Motor neuron (in vitro differentiated cells): ENCODE data around the gene EEFSEC. TPM values are rescaled to one million over a fixed set of nuclear protein-coding genes. Genes with fewer than 3 reads are reported as not detected.
A peak's percentile ranks its signal among the peaks of the same experiment; 100 is the strongest.

Experiments used
- ATAC-seq, 8 experiments: fragments of 200-7000 bp; cut with Tn5 transposase; replicated peaks in 6 of 8; 2 replicates each; pipeline ENCODE4 v1.8.0; 2021; ENCODE audit warnings: mild to moderate bottlenecking in 8 of 8, moderate library complexity in 8 of 8
- H3K27ac ChIP-seq, 2 donors: fragments of 250-450 bp; sonication (Bioruptor Pico); 2 replicates each; pipeline ENCODE4 v1.9.0; 2021; ENCODE audit warnings: antibody characterized with exemption in 2 of 2, mild to moderate bottlenecking in 2 of 2, moderate library complexity in 1 of 2
- H3K4me1 ChIP-seq, 2 donors: fragments of 250-450 bp; sonication (Bioruptor Pico); replicated peaks in 1 of 2; 2 replicates each; pipeline ENCODE4 v1.6.1; 2021; ENCODE audit warnings: antibody characterized with exemption in 2 of 2, mild to moderate bottlenecking in 2 of 2, moderate library complexity in 1 of 2
- H3K4me3 ChIP-seq, 5 donors: fragments of 250-450 bp; sonication (Bioruptor Pico); 2 replicates each; pipeline ENCODE4 v1.9.0; 2021; ENCODE audit warnings: antibody characterized with exemption in 5 of 5, mild to moderate bottlenecking in 5 of 5, moderate library complexity in 4 of 5
- WGBS, 10 experiments: fragments of 450-650 bp; shearing (Covaris generic); methylation state at CpG; one replicate each; pipeline ENCODE4 v1.0.0; 2022; 5-methylcytosine and 5-hydroxymethylcytosine counted together
- in situ Hi-C, 9 experiments: fragments of 400-800 bp; cut with MboI; loops; one replicate each; pipeline ENCODE4 v1.15.0; 2021; ENCODE audit warnings: low sequenced_read_pairs in 9 of 9, low pct_unique_long_range_greater_than_20kb in 2 of 9; ENCODE audit not compliant: unreplicated experiment in 9 of 9
- total RNA-seq, 8 experiments: library from RNA; unstranded; fragments of 300-600 nt; gene quantifications; 2 replicates each; pipeline versions ENCODE4 v1.2.3 to v1.2.4, GENCODE V29; 2022

Gene EEFSEC
- total RNA-seq, 8 experiments from 2014 or later: 5.8 to 20.7 (median 9.5) TPM

DNA sequence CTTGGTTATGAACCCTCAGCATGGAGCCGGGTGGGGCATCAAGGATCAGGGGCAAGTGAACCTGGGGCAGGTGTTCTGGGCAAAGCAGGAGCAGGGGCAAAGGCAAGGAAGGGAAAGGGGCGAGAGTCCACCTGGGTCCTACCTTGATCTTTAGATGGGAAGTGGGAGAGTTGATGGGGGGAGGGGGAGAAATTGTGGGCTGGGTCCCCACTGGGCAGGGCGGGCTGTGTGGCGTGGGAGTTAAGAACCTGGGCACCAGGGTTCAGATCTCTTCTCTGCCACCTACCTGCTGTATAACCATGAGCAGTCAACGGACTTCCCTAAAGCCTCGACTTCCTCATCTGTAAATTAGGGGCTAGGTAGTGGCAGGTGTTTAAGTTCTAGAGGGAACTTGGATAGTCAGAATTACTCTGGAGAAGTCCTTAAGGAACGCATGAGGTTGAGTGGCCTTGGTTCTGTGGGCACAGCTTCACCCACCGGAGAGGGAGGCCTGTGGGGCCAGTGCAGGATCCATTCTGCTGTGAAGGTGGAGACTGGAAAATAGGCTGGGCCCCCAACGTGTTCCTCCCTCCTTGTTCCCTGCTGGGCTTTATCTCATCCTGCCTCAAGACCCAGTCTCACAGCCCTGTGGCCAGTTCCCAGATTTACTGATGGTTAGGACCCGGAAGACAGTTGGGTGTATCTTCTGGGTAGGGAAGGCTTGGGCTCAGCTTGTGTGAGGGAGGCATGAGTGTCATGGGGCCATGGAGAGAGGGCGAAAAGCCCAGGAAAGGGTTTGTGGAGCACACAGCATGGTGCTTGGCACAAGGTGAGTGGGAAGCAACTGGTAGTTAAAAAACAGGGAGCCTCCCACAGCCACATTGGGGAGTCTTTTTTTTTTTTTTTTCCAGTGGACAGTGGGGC is 90.6 kb downstream of the EEFSEC start:
- 60 to 100% (median 83%) methylated on average over 1 to 4 of the region's 11 CpGs; no CpG with 5 or more reads in 3 of the 10 experiments for whole genome bisulfite sequencing, 10 experiments
- in situ Hi-C loops: no loop called here
- no peak overlapping the region for H3K27ac ChIP-seq
- peaks cover 4 to 26% of the 10 kb centered on the region in 2 donors for H3K4me1 ChIP-seq
- H3K4me3 ChIP-seq: no peak overlapping the region
- ATAC-seq: no peak

- Histone ChIP-seq H3K27ac (no peak overlapping the region), H3K4me3 (no peak overlapping the region), H3K4me1 (peaks cover 4 to 26% of the 10 kb centered on the region in 2 donors)
- in situ Hi-C loops: no loop called here
- WGBS, 10 experiments: 54 to 100% (median 82%) methylated on average over 1 to 5 of the region's 5 CpGs; no CpG with 5 or more reads in 2 of the 10 experiments
- no peak for ATAC-seq
These were observed 92.2 kb downstream of the EEFSEC start for GRCh38 chr3:128245460-128245859.

- in situ Hi-C loops: no loop called here
- ATAC-seq: peak in 5 of 8 experiments; percentile 32 to 95 (median 80)
- H3K27ac ChIP-seq: peak overlapping the region in 1 of 2 donors; percentile 85
- 47 to 100% (median 79%) methylated on average over 1 to 6 of the region's 6 CpGs; no CpG with 5 or more reads in 4 of the 10 experiments for WGBS, 10 experiments
- H3K4me1 ChIP-seq: peaks cover 4 to 24% of the 10 kb centered on the region in 2 donors
- H3K4me3 ChIP-seq: no peak overlapping the region
These were observed 94.6 kb downstream of the EEFSEC start for GRCh38 chr3:128247666-128248409.

DNA sequence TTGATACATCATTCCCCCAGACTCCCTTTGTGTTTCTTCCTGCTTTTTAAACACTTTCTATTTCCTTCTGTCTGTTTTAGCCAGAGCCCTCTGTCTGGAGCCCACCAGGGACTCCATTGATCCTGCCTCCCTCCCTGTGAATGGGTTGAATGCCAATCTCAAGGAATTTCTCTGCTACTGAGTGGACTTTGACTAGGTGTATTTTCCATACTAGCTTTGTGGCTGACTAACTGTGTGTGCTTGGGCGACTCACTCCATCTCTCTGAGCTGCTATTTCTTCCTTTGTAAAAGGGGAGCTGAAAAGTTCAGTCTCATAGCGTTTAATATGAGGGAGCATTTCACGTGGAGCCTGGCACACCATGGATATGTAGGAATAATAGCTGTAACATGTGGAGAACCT is 98.8 kb downstream of the EEFSEC start:
- in situ Hi-C loops: no loop called here
- Histone ChIP-seq H3K4me1 (peaks cover 4 to 15% of the 10 kb centered on the region in 2 donors), H3K27ac (no peak overlapping the region), H3K4me3 (no peak overlapping the region)
- no peak for ATAC-seq
- WGBS, 10 experiments: 80 to 100% (median 90%) methylated on average over 1 to 3 of the region's 3 CpGs; no CpG with 5 or more reads in 3 of the 10 experiments

DNA sequence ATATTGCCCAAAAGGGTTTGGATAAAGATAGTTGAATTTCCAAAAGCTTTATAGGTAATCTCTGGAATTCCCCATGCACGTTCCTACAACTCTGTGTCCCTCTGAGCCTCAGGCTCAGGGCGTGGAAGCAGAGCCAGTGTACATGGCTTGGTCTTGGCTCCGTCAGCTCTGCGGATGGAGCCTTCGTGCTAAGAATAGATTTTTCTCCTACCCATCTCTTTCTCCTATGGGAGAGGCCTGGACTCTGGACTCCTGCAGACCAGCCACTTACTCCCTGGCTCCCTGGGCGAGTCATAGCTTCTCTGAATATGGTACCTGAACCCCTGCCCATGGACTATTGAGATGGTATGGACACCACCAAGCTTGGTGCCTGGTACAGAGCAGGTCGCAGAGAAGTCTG is 99.9 kb downstream of the EEFSEC start:
- 82 to 100% (median 100%) methylated on average over 1 to 6 of the region's 7 CpGs; no CpG with 5 or more reads in 1 of the 10 experiments for WGBS, 10 experiments
- Histone ChIP-seq H3K4me1 (peaks cover 0 to 4% of the 10 kb centered on the region in 2 donors), H3K27ac (no peak overlapping the region), H3K4me3 (no peak overlapping the region)
- in situ Hi-C loops: no loop called here
- peak in 1 of 8 experiments; percentile 38 for ATAC-seq

DNA sequence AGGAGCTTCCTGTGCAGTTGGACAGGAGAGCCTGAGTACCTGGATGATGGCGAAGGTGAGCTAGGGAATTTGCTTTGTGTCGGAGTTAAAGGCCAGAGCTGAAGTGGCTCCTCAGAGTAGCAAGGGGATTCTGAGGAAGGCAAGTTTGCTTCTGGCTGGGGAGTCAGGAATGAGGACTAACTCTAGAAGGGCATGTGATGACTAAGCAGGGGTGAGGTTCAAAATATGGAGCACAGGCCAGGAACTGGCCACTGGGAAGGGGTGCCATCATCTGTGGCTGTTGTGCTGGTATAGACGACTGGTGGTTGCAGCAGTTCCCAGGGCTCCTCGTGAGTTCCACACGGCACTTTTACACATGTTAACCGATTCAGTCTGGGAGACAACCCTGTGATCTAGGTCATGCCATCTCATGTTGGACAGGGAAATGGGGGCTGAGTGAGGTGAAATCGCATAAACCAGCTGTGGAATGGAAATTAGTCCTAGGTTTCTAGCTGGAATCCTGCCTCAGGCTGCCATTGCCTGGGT is 100.8 kb downstream of the EEFSEC start:
- no peaks in the 10 kb centered on the region for H3K4me1 ChIP-seq
- in situ Hi-C loops: no loop called here
- WGBS, 10 experiments: 70 to 100% (median 92%) methylated on average over 1 to 5 of the region's 7 CpGs; no CpG with 5 or more reads in 4 of the 10 experiments

DNA sequence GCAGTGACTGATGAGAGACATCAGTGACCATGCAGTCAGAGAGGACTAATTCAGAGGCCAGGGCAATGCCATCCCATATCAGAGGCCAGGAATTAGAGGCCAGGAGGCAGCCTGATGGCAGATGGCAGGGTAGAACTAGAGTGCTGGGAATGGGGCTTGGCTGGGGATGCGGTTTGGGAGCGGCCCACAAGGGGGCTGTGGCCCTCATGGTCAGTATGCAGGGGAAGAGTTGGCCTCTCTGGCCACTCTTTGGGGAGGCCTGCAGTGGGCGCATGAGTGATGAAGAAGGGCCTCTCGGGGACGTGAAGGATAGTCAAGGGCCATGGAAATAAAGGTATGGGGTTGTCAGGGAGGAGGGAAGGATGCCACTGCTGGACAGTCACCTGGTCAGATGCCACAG is 101.7 kb downstream of the EEFSEC start:
- Histone ChIP-seq H3K4me3 (no peak overlapping the region), H3K27ac (no peak overlapping the region), H3K4me1 (no peaks in the 10 kb centered on the region)
- ATAC-seq: no peak
- WGBS, 10 experiments: 80 to 100% (median 90%) methylated on average over 1 to 3 of the region's 5 CpGs; no CpG with 5 or more reads in 5 of the 10 experiments
- in situ Hi-C loops: no loop called here

More for the DNA sequence above, 100.8 kb downstream of the EEFSEC start:
- H3K27ac ChIP-seq: no peak overlapping the region
- H3K4me3 ChIP-seq: no peak overlapping the region
- ATAC-seq: peak in 3 of 8 experiments; percentile 34 to 79 (median 72)

DNA sequence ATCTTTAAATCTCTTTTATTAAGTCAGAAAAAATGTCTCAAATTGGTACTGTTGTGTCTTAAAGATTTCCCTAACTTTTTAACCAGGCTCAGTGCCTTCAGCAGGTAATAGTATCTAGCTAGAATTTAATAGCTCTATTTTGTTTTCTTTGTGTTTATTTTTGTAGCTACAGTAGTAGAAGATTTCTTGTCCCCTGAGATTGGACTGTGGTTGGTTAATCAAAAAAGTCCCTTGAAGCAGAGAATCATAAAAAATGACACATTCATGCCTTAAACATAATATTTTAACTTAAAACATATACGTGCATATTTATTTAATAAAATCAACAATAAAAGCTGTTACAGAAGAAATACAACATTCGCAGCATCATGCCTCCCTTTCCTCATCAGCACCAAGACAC is 102.8 kb downstream of the EEFSEC start:
- H3K27ac ChIP-seq: no peak overlapping the region
- no peak overlapping the region for H3K4me3 ChIP-seq
- no peaks in the 10 kb centered on the region for H3K4me1 ChIP-seq
- WGBS, 10 experiments: 55 to 100% (median 84%) methylated on average over 1 to 2 of the region's 2 CpGs; no CpG with 5 or more reads in 1 of the 10 experiments
- in situ Hi-C loops: no loop called here
- ATAC-seq: no peak

DNA sequence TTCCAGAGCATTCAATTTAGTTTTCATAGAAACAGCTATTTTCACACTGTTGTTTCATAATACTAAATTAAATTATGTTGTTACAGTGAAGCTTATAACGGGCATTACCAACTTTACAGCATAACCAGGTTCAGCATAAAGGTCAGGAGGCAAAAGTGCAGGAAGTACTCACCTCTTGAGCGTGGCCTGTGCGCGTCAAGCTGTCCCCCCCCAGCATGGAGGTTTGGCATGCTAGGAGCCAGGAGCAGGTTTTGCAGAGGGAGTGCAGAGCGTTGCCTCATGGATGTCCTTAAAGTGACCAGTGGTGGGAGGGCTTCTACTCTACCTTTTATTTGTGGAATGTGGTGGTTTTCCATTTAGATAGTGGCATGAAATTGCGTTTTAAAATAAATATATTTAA is 104.4 kb downstream of the EEFSEC start:
- H3K27ac ChIP-seq: no peak overlapping the region
- no peak for ATAC-seq
- H3K4me1 ChIP-seq: no peaks in the 10 kb centered on the region
- WGBS, 10 experiments: 60 to 100% (median 88%) methylated on average over 1 to 6 of the region's 6 CpGs; no CpG with 5 or more reads in 1 of the 10 experiments
- in situ Hi-C loops: no loop called here
- H3K4me3 ChIP-seq: no peak overlapping the region

DNA sequence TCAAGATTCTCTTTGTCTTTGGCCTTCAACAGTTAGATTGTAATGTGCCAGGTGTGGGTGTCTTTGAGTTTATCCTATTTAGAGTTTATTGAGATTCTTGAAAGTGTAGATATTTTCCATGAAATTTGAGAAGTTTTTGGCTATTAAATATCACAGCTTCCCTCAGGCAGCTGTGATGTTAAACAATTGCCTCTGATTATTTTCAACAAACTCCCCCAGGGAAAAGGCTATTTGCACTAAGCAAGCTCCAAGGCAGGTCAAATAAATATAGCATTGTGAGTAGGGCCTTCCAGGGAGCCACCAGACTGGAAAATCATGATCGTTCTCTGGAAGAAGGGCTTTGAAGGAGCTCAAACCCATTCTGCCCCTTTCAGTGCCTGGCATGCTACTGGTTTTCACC is 107.0 kb downstream of the EEFSEC start:
- Histone ChIP-seq H3K4me3 (no peak overlapping the region), H3K4me1 (no peaks in the 10 kb centered on the region), H3K27ac (no peak overlapping the region)
- WGBS, 10 experiments: 83 to 100% (median 100%) methylated on average over 1 of the region's 1 CpG; no CpG with 5 or more reads in 3 of the 10 experiments
- in situ Hi-C loops: no loop called here
- ATAC-seq: no peak

GRCh38 chr3:128262457-128262856 is 109.2 kb downstream of the EEFSEC start:
- H3K4me1 ChIP-seq: peaks cover 0 to 4% of the 10 kb centered on the region in 2 donors
- WGBS, 10 experiments: 80 to 100% (median 92%) methylated on average over 1 to 2 of the region's 3 CpGs; no CpG with 5 or more reads in 6 of the 10 experiments
- in situ Hi-C loops: no loop called here
- H3K27ac ChIP-seq: no peak overlapping the region
- no peak for ATAC-seq
- H3K4me3 ChIP-seq: no peak overlapping the region

DNA sequence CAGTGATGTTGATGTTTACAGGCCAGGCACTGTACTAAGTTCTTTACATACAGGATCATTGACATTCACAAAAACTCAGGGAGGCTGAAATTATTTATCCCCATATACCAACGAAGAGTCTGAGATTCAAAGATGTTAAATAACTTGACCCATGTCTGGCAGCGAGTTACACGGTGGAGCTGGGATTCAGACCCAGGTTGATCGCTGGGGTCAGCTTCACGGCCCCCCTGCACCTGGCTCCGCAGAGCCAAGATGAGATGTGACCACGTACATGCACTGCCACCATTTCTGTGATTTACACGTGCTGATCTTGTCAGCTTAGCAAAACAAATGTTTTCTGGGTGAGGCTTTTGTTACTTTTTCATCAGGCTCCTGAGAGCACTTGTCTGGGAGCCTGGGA is 109.8 kb downstream of the EEFSEC start:
- peaks cover 0 to 4% of the 10 kb centered on the region in 2 donors for H3K4me1 ChIP-seq
- no peak overlapping the region for H3K27ac ChIP-seq
- ATAC-seq: no peak
- in situ Hi-C loops: no loop called here
- WGBS, 10 experiments: 60 to 93% (median 89%) methylated on average over 2 to 8 of the region's 8 CpGs; no CpG with 5 or more reads in 2 of the 10 experiments
- no peak overlapping the region for H3K4me3 ChIP-seq

DNA sequence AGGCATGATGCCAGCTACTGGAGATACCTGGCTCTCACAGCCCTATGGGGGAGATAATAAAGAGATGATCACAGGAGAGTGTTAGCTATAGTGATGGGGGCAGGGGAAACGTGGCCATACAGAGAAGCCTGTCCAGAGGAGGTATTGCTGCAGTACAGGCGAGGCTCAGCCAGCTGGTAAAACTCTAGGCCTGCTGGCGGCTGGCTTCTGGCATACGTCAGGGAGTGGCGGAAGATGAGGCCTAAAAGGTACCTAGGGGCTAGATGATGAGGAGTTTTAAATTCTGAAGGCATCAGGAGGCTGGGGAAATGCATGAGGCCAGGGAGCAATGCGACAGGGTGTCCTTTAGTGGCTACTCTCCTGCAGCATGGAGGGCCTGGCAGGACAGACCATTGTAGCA is 110.7 kb downstream of the EEFSEC start:
- in situ Hi-C loops: no loop called here
- WGBS, 10 experiments: 86 to 100% (median 100%) methylated on average over 1 to 4 of the region's 6 CpGs; no CpG with 5 or more reads in 5 of the 10 experiments
- Histone ChIP-seq H3K4me3 (no peak overlapping the region), H3K4me1 (peaks cover 0 to 4% of the 10 kb centered on the region in 2 donors), H3K27ac (no peak overlapping the region)
- peak in 1 of 8 experiments; percentile 9 for ATAC-seq
